GM19468 (cell line): ENCODE data around the gene CEP170B.
"Not testable (repeated sequence)": the region's sequence is repeated elsewhere in the genome, so short reads cannot be mapped to it uniquely, and the experiment has no call there.

Source experiments
- ATAC-seq: cut with Tn5 transposase; IDR thresholded peaks from one replicate; pipeline ENCODE4 v1.9.1; 2021; ENCODE audit warnings: mild to moderate bottlenecking, moderate library complexity, moderate number of reproducible peaks; ENCODE audit not compliant: unreplicated experiment; ENCODE audit errors: extremely low read depth

The CEP170B gene

DNA sequence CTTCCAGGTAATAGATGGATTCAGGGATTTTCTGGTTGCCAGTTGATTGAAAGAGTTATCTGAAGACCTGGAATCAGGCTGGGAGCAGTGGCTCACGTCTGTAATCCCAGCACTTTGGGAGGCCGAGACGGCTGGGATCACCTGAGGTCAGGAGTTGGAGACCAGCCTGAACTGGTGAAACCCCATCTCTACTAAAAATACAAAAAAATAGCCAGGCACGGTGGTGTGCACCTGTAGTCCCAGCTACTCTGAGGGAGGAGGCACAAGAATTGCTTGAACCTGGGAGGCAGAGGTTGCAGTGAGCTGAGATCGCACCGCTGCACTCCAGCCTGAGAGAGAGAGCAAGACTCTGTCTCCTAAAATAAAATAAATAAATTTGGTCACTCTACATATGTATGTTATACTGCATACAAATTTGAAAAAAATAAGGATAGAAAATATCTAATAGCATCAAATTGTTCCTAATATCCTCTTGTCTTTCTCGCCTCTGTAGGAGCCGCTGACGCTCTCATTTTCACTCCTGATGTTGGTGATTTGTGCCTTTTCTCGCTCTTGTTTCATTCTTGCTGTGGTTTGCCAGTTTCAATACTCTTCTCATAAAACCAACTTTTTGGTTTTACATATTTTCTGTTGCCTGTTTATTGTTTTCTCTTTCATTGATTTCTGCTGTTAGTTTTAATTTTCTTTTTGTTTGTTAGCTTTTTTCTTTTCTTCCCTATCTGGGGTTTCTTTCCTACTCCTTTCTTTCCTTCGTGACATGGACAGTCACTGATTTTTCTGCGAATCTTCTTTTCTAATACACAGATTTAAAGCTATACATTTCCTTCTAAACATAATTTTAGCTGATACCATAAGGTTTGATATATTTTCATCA is 35.8 kb downstream of the CEP170B start:
- ATAC-seq: no peak

GRCh38 chr14:104903990-104904389 is 38.9 kb downstream of the CEP170B start:
- no peak for ATAC-seq

- not testable (repeated sequence) for ATAC-seq
These were observed 39.8 kb downstream of the CEP170B start for GRCh38 chr14:104904650-104905578.

GRCh38 chr14:104905579-104905933 is 40.5 kb downstream of the CEP170B start:
- not testable (repeated sequence) for ATAC-seq

- no peak for ATAC-seq
These were observed 43.2 kb downstream of the CEP170B start for GRCh38 chr14:104908303-104908702.

- ATAC-seq: no peak
These were observed 47.0 kb downstream of the CEP170B start for GRCh38 chr14:104912053-104912452.

DNA sequence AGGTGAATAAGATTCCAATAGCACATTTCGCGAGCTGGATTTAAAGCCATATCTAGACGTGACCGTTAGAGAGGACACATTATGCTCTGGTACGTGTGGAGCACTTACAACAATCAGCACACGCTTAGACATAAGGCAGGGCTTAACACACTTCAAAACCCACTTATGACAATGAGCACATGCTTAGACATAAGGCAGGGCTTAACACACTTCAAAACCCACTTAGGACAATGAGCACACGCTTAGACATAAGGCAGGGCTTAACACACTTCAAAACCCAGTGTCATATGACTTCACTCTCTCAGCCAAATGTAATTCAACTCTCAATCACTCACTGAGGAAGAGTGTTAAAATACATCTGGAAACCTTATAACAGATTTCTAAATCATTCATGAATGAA is 48.4 kb downstream of the CEP170B start:
- ATAC-seq: no peak

DNA sequence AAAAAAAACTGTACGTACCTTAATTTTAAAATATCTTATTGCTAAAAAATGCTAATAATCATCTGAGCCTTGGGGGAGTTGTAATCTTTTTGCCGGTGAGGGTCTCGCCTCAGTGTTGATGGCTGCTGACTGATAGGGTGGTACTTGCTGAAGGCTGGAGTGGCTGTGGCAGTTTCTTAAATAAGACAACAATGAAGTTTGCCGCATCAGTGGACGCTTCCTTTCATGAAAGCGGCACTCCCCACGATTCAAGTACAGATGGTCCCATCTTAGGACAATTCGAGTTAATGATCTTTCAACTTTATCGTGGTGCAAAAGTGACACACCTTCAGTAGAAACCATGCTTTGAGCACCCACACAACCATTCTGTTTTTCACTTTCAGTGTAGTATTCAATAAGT is 52.0 kb downstream of the CEP170B start:
- no peak for ATAC-seq

- no peak for ATAC-seq
These were observed 52.9 kb downstream of the CEP170B start for GRCh38 chr14:104917993-104918392.

- ATAC-seq: not testable (repeated sequence)
These were observed 54.3 kb downstream of the CEP170B start for GRCh38 chr14:104919152-104919992.

DNA sequence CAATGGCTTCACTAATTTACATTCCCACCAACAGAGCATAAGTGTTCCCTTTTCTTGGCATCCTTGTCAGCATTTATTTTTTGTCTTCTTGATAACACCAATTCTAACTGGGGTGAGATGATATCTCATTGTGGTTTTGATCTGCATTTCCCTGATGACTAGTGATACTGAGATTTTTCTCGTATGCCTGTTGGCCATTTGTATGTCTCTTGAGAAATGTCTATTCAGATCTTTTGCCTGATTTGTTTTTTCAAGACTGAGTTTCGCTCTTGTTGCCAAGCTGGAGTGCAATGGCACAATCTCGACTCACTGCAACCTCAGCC is 54.9 kb downstream of the CEP170B start:
- ATAC-seq: no peak

DNA sequence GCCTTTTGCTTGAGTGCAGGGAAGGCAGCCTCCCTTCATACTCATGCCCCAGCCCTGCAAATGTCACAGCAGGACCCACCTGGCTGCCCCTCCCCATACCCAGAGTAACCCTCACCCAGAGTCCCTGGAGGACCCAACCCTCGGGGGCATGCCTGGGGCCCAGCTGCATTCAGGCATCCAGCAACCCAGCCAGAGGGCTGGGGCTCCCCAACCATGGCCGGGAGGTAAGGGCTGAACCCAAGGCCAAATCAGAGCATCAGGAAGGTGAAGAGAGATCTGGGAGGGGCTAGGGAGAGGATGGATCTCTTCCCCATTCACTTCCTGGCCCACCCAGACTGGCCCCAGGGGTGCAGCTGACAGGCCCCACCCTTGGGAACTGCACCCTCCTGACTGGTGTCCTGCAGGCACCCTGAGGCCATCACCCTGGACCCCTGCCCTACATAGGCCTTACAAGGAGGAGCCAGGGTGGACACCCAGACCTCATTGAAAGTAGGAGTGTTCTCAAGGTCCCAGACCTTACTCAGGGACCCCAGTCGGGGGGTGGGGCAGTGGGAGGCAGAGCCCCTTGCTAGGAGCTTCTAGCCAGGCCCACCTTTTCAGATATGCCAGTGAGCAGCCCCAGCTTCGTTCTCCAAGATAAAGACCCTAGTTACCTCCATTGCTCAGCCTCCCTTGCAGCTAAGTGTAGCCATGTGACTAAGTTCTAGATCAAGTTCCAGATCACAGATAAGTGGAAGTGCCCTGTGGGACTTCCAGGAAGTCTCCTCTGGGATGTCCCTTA is 58.8 kb downstream of the CEP170B start:
- no peak for ATAC-seq

GRCh38 chr14:104924421-104925213 is 59.5 kb downstream of the CEP170B start, which contains the start of gene PLD4:
Gene PLD4 (plus strand): TSS chr14:104924879. CDS start chr14:104927141, 2,262 bp downstream.
- ATAC-seq: no peak

DNA sequence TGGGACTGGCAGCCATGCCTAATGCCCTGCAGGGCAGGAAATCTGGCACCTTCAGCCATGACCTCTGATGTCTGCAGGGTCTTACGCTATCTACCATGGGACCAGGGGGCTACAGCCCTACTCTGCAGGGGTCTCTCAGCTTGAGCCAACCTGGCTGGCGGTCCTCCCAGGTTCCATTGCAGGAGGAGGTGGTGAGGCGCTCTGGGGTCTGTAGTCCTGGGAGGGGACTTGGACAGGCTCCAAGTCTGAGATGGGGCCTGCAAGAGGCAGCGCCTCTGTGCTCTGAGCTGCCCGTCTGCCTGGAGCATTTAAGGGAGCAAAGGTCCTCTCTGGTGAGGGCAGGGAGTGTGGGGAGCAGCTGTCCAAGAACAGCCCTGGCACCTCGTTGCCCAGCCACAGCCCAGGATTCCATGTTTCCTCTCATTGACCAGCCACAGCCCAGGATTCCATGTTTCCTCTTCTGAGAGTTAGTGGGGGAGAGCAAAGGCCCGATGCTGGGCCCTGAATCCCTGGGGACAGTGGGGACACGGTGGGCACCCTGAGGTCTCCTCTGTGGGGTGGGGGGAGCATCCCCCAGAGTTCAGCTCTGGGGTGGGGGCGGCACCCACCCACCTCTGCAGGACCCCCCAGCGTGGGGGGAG is 60.3 kb downstream of the CEP170B start:
- no peak for ATAC-seq

- ATAC-seq: no peak
These were observed 61.0 kb downstream of the CEP170B start for GRCh38 chr14:104925855-104926609.

DNA sequence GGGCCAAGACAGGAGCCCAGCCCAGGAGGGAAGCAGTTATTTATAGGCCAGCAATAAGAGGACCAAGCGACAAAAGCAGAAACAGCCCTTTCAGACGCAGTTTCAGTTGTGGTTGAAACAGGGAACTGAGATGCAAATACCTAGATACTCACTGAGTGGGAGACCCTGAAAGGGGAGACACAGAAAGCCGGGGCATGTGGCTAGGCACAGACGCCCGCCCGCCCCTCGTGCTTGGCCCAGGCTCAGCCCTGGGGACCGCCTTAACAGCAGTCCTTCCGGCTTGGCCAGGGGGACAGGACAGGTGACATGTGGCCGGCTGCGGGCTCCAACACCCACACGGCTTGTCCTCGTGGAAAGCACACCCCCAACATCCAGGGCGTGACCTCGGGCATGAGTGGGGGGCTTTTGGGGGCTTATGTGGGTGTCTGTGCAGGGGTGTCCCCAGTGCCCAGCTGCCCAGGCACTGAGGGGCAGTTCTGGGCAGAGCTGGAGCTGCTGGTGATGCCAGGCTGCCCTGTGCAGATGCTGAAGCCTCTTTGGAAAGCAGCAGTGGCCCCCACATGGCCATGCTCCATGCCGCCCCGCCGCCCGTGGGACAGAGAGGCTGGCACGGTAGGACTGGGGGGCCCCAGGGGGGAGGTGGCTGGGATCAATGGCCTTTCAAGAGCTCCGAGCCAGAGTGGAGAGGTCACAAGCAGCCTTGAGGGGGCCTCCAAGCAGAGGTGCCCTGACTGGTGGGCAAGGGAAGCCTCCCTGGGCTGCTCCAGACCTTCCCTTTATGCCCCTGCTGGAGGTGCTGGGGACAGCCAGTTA is 61.8 kb downstream of the CEP170B start:
- peak; percentile 70 for ATAC-seq

- ATAC-seq: no peak
These were observed 62.4 kb downstream of the CEP170B start for GRCh38 chr14:104927432-104927816.
